PFSK-1 (cell line): Measurements from ENCODE around the gene SASH1.

Experiments
- FOXP2 ChIP-seq: optimal IDR thresholded peaks from 2 replicates; pipeline ENCODE3; 2011; ENCODE audit warnings: borderline replicate concordance, control low read depth, inconsistent platforms; ENCODE audit not compliant: insufficient read depth; ENCODE audit errors: extremely low read length, extremely low read depth
- POLR2AphosphoS5 ChIP-seq: IDR thresholded peaks from 2 replicates; pipeline ENCODE4 v1.6.1; 2012; ENCODE audit warnings: low read depth, mild to moderate bottlenecking, control low read depth, low read length, moderate library complexity
- SIN3A ChIP-seq: IDR thresholded peaks from 2 replicates; pipeline ENCODE4 v1.6.1; 2012; ENCODE audit warnings: mild to moderate bottlenecking, low read length, moderate library complexity, borderline replicate concordance; ENCODE audit not compliant: insufficient read depth
- TAF1 ChIP-seq: IDR thresholded peaks from 2 replicates; pipeline ENCODE4 v1.6.1; 2012; ENCODE audit warnings: low read length, control low read depth, borderline replicate concordance; ENCODE audit not compliant: insufficient read depth
- TF ChIP-seq, protein P1 (sequence below), 2 experiments: IDR thresholded peaks; 2 replicates each; pipeline versions ENCODE4 v1.6.1 to v1.8.0; 2011 to 2012; ENCODE audit warnings: low read depth in 2 of 2, low read length in 2 of 2, control low read depth in 1 of 2, inconsistent platforms in 1 of 2, mild to moderate bottlenecking in 1 of 2, moderate library complexity in 1 of 2; ENCODE audit not compliant: insufficient read depth in 1 of 2

SASH1 gene

DNA sequence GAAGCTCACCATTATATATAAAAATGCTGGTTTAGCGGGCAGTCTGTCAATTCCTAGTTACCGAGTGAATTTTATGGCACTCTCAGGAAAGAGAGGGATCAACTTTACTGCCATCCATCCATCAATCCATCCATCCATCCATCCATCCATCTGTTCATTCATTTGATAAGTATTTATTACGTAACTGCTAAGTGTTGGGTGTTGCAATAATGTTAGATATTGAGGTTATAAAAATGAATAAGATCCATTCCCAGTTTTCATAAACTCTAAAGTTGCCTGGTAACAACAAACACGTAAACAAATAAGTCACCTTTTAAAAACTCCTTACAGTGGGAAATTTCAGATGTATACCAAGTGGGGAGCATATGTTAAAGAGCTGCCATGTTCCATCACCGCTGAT is 36.8 kb downstream of the SASH1 start:
- TF ChIP-seq TAF1 (no peak), POLR2AphosphoS5 (no peak), SIN3A (no peak), FOXP2 (no peak)
- TF ChIP-seq, protein P1, sequence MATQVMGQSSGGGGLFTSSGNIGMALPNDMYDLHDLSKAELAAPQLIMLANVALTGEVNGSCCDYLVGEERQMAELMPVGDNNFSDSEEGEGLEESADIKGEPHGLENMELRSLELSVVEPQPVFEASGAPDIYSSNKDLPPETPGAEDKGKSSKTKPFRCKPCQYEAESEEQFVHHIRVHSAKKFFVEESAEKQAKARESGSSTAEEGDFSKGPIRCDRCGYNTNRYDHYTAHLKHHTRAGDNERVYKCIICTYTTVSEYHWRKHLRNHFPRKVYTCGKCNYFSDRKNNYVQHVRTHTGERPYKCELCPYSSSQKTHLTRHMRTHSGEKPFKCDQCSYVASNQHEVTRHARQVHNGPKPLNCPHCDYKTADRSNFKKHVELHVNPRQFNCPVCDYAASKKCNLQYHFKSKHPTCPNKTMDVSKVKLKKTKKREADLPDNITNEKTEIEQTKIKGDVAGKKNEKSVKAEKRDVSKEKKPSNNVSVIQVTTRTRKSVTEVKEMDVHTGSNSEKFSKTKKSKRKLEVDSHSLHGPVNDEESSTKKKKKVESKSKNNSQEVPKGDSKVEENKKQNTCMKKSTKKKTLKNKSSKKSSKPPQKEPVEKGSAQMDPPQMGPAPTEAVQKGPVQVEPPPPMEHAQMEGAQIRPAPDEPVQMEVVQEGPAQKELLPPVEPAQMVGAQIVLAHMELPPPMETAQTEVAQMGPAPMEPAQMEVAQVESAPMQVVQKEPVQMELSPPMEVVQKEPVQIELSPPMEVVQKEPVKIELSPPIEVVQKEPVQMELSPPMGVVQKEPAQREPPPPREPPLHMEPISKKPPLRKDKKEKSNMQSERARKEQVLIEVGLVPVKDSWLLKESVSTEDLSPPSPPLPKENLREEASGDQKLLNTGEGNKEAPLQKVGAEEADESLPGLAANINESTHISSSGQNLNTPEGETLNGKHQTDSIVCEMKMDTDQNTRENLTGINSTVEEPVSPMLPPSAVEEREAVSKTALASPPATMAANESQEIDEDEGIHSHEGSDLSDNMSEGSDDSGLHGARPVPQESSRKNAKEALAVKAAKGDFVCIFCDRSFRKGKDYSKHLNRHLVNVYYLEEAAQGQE (IDR thresholded peaks at IDR 0.05; ENCODE audit: insufficient read depth in 1 of 2, low read depth in 2 of 2, low read length in 2 of 2) = no peak

DNA sequence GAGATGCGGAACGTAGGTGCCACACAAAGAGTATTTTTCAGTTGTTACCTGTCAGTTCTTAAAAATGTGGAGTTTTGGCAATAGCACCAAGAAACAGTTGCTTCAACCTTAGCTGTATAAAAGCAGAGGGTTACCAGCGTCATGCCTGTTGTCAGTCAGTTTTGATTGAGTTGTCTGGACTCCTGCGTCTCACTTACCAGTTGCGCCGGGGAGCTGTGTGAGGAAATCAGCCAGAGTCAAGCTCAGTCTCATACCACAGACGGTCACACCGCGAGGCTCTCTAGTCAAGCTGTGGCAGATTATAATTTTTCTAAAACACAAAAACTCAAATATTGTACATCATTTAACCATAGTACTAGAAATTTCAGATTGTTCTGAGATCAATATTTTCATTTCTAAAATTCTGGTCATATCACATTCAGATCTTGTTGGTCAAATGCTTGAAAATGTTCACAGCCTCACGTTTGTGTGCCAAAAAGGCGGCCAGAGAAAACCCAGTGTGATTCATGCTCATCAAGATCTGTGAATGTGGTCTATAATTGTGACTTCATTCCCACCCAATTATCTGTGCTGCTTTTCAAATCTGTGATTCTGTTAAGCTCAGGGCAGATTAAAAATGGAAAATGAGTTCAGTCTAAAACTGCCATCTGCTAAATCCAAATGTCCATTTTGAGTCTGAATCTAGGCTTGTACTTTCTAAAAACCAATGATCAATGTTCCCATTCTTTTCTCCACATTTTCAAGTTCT is 37.5 kb downstream of the SASH1 start:
- TF ChIP-seq SIN3A (no peak), FOXP2 (no peak), POLR2AphosphoS5 (no peak), TAF1 (no peak)
- TF ChIP-seq, protein P1 (IDR thresholded peaks at IDR 0.05; ENCODE audit: insufficient read depth in 1 of 2, low read depth in 2 of 2, low read length in 2 of 2) = no peak

DNA sequence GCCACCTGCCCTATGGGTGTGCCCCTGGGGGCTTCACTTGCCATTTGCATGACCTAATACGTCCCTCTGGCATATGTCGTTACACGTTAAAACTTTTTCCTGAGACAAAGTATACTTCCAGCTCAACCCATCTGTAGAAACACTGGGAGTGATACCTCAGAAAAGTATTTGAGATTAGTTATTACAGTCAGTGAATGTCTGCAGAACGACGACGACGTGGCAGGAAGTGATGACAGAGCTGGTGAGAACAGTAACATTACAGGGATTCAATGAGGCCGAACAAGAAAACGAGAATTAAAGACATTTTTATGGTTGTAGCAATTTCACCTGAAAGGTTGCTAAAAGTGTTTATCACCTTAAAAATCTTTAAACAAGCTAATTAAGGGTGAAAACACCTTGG is 40.2 kb downstream of the SASH1 start:
- no peak for TF ChIP-seq FOXP2
- TF ChIP-seq TAF1 = no peak
- no peak for TF ChIP-seq POLR2AphosphoS5
- TF ChIP-seq, protein P1 (IDR thresholded peaks at IDR 0.05; ENCODE audit: insufficient read depth in 1 of 2, low read depth in 2 of 2, low read length in 2 of 2) = no peak
- no peak for TF ChIP-seq SIN3A

DNA sequence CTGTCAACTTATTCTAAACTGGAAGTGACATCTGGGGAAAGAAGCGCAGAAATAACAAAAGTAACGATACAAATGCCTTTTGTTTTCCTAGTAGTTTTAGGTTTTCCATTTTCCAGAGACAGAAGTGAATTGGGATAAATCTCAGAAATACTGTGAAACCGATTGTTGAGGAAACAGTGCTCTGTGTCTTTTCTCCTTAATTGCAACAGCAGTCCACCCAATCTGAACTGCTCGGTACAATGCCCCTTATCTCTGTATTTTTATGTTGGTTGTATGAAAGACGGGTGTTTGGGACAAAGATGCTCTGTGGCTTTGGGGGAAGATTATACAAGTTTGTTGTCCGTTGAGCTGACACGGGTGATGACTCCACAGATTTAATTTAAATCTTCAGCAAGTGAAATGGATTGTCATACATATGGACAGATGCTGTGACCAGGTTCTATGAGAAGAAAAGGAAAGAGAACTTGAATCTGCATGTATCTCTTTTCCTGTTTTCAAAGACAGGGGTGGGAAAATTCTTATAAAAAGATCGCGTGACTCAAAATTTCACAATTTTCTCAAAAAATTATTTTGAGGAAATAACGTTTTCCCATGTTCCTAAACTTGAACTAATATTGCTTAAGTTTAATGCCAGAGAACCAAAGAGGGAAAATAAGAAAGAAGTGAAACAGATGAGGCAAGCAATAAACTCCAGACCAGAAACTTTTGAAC is 41.2 kb downstream of the SASH1 start:
- TF ChIP-seq TAF1 = no peak
- no peak for TF ChIP-seq POLR2AphosphoS5
- TF ChIP-seq SIN3A = no peak
- no peak for TF ChIP-seq FOXP2
- TF ChIP-seq, protein P1 (IDR thresholded peaks at IDR 0.05; ENCODE audit: insufficient read depth in 1 of 2, low read depth in 2 of 2, low read length in 2 of 2) = no peak
